ENCODE results near the gene IL22. TPM values are rescaled to one million over a fixed set of nuclear protein-coding genes. Genes with fewer than 3 reads are reported as not detected.

Gene IL22
- polyA plus RNA-seq, 1 donor (not counting 4 experiments of a cell fraction or from before 2014, with no cell fraction given) = not detected

DNA sequence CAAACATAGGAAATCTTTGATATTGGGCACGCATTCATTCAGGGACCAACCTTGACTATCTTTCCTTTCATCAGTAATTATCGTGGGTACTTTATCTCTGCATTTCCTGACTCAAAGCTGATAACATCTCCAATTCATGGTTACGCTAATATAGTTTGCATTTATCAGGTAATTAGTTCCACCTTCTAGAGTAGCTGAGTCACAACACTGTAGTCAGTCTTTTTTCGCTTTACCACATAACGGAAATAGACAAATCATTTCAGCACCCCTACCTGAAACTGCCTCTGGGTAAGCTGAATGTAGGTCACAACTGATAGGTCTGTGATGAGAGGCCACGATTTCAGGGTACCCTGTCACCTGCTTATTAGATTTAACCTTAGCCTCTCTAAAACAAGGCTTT lies 36.7 kb upstream of the IL22 start:
- no peak overlapping the region for H3K4me3 ChIP-seq (ENCODE audit: control insufficient read depth in 2 of 3, extremely low read depth in 1 of 3, insufficient read depth in 2 of 3, low read depth in 1 of 3, low read length in 3 of 3)
- no peaks in the 10 kb centered on the region for H3K79me2 ChIP-seq (ENCODE audit: control insufficient read depth, insufficient read depth, low read length)
- no peak overlapping the region for H2AFZ ChIP-seq (ENCODE audit: control insufficient read depth, low read length)
- H3K9me3 ChIP-seq (ENCODE audit: control insufficient read depth, low read depth, low read length) = no peaks in the 10 kb centered on the region
- H3K4me1 ChIP-seq (ENCODE audit: control insufficient read depth, extremely low read depth, insufficient read depth, low read length) = peaks cover 24% of the 10 kb centered on the region
- H3K36me3 ChIP-seq (ENCODE audit: control insufficient read depth in 2 of 2, extremely low read depth in 1 of 2, insufficient read depth in 2 of 2, low read length in 2 of 2) = no peaks in the 10 kb centered on the region
- dilution Hi-C loops (cut with MboI; ENCODE audit: extremely low pct_ligation_motif_present, low sequenced_read_pairs) = no loop called here
- DNase-seq (ENCODE audit: low read depth, low spot score) = no peak
- H3K9me1 ChIP-seq (ENCODE audit: control insufficient read depth, extremely low read depth, insufficient read depth, low read length) = no peaks in the 10 kb centered on the region
- H3K27ac ChIP-seq (ENCODE audit: control insufficient read depth, insufficient read depth, low read length) = peak overlapping the region; percentile 79
- H3K4me2 ChIP-seq (ENCODE audit: control insufficient read depth, extremely low read depth, insufficient read depth, low read depth, low read length) = no peak overlapping the region
- FAIRE-seq = peak; percentile 84
- H4K20me1 ChIP-seq (ENCODE audit: control insufficient read depth, extremely low read depth, insufficient read depth, low read length) = no peaks in the 10 kb centered on the region
- H3K27me3 ChIP-seq (ENCODE audit: control insufficient read depth, extremely low read depth, insufficient read depth, low read length) = no peaks in the 10 kb centered on the region
- H3K9ac ChIP-seq (ENCODE audit: control insufficient read depth, extremely low read depth, insufficient read depth, low read length) = no peak overlapping the region
- TF ChIP-seq EZH2 (IDR thresholded peaks at IDR 0.05; ENCODE audit: low read length) = no peak
- TF ChIP-seq, protein P1, sequence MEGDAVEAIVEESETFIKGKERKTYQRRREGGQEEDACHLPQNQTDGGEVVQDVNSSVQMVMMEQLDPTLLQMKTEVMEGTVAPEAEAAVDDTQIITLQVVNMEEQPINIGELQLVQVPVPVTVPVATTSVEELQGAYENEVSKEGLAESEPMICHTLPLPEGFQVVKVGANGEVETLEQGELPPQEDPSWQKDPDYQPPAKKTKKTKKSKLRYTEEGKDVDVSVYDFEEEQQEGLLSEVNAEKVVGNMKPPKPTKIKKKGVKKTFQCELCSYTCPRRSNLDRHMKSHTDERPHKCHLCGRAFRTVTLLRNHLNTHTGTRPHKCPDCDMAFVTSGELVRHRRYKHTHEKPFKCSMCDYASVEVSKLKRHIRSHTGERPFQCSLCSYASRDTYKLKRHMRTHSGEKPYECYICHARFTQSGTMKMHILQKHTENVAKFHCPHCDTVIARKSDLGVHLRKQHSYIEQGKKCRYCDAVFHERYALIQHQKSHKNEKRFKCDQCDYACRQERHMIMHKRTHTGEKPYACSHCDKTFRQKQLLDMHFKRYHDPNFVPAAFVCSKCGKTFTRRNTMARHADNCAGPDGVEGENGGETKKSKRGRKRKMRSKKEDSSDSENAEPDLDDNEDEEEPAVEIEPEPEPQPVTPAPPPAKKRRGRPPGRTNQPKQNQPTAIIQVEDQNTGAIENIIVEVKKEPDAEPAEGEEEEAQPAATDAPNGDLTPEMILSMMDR (optimal IDR thresholded peaks at IDR 0.05 in 1 of 3, IDR thresholded peaks at IDR 0.05 in 1 of 3, conservative IDR thresholded peaks at IDR 0.05 in 1 of 3; ENCODE audit: extremely low read depth in 1 of 3, insufficient read depth in 2 of 3, low read length in 3 of 3) = no peak

DNA sequence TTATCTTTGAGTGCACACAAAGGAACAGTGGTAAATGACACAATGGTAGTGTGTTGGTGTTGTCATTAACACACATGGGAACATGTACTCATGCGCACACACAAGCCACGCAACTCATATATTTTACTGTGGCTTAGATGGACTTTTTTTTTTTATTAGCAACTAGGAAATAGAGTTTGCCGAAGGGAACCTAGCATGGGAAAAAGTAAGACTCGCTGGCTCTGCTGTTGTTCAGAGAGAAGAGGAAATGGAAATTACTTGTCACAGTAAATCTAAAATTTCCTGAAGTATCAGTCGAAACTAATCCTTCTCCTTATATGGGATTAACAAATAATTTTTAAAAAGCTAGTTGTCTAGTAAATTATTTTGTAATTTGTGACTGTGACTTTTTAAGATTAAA lies 33.7 kb upstream of the IL22 start:
- peaks cover 22% of the 10 kb centered on the region for H3K4me1 ChIP-seq (ENCODE audit: control insufficient read depth, extremely low read depth, insufficient read depth, low read length)
- dilution Hi-C loops (cut with MboI; ENCODE audit: extremely low pct_ligation_motif_present, low sequenced_read_pairs) = no loop called here
- no peaks in the 10 kb centered on the region for H4K20me1 ChIP-seq (ENCODE audit: control insufficient read depth, extremely low read depth, insufficient read depth, low read length)
- no peak overlapping the region for H3K9ac ChIP-seq (ENCODE audit: control insufficient read depth, extremely low read depth, insufficient read depth, low read length)
- TF ChIP-seq, protein P1 (optimal IDR thresholded peaks at IDR 0.05 in 1 of 3, IDR thresholded peaks at IDR 0.05 in 1 of 3, conservative IDR thresholded peaks at IDR 0.05 in 1 of 3; ENCODE audit: extremely low read depth in 1 of 3, insufficient read depth in 2 of 3, low read length in 3 of 3) = no peak
- no peak for TF ChIP-seq EZH2 (IDR thresholded peaks at IDR 0.05; ENCODE audit: low read length)
- no peak overlapping the region for H3K4me2 ChIP-seq (ENCODE audit: control insufficient read depth, extremely low read depth, insufficient read depth, low read depth, low read length)
- H3K36me3 ChIP-seq (ENCODE audit: control insufficient read depth in 2 of 2, extremely low read depth in 1 of 2, insufficient read depth in 2 of 2, low read length in 2 of 2) = no peaks in the 10 kb centered on the region
- no peak overlapping the region for H3K27ac ChIP-seq (ENCODE audit: control insufficient read depth, insufficient read depth, low read length)
- DNase-seq (ENCODE audit: low read depth, low spot score) = no peak
- H3K79me2 ChIP-seq (ENCODE audit: control insufficient read depth, insufficient read depth, low read length) = no peaks in the 10 kb centered on the region
- no peak overlapping the region for H2AFZ ChIP-seq (ENCODE audit: control insufficient read depth, low read length)
- H3K4me3 ChIP-seq (ENCODE audit: control insufficient read depth in 2 of 3, extremely low read depth in 1 of 3, insufficient read depth in 2 of 3, low read depth in 1 of 3, low read length in 3 of 3) = no peak overlapping the region
- no peaks in the 10 kb centered on the region for H3K9me3 ChIP-seq (ENCODE audit: control insufficient read depth, low read depth, low read length)
- no peaks in the 10 kb centered on the region for H3K27me3 ChIP-seq (ENCODE audit: control insufficient read depth, extremely low read depth, insufficient read depth, low read length)
- no peak for FAIRE-seq
- no peaks in the 10 kb centered on the region for H3K9me1 ChIP-seq (ENCODE audit: control insufficient read depth, extremely low read depth, insufficient read depth, low read length)

All from keratinocyte (primary cell).